ENCODE measurements around the gene HIVEP3.

The HIVEP3 gene

GRCh38 chr1:41812051-41812450, 106.7 kb downstream of the HIVEP3 start:
- DNase-seq (ENCODE audit: low spot score), result peak; percentile 73

- DNase-seq (ENCODE audit: low spot score), result peak; percentile 44
Measured at GRCh38 chr1:41811051-41811795, 107.5 kb downstream of the HIVEP3 start.

GRCh38 chr1:41810446-41810845, 108.3 kb downstream of the HIVEP3 start:
- DNase-seq (ENCODE audit: low spot score), result peak; percentile 46

GRCh38 chr1:41809692-41810091, 109.0 kb downstream of the HIVEP3 start:
- no peak for DNase-seq (ENCODE audit: low spot score)

- no peak for DNase-seq (ENCODE audit: low spot score)
Measured at GRCh38 chr1:41807390-41807789, 111.3 kb downstream of the HIVEP3 start.

GRCh38 chr1:41806472-41807155, 112.1 kb downstream of the HIVEP3 start:
- DNase-seq (ENCODE audit: low spot score), result peak; percentile 43

- no peak for DNase-seq (ENCODE audit: low spot score)
Measured at GRCh38 chr1:41805771-41806471, 112.8 kb downstream of the HIVEP3 start.

GRCh38 chr1:41804176-41804575, 114.5 kb downstream of the HIVEP3 start:
- peak; percentile 34 for DNase-seq (ENCODE audit: low spot score)

- no peak for DNase-seq (ENCODE audit: low spot score)
Measured at GRCh38 chr1:41803656-41804055, 115.1 kb downstream of the HIVEP3 start.

- DNase-seq (ENCODE audit: low spot score), result peak; percentile 48
Measured at GRCh38 chr1:41802532-41803501, 115.9 kb downstream of the HIVEP3 start.

- no peak for DNase-seq (ENCODE audit: low spot score)
Measured at GRCh38 chr1:41800311-41800829, 118.4 kb downstream of the HIVEP3 start.

GRCh38 chr1:41799723-41800122, 119.0 kb downstream of the HIVEP3 start:
- DNase-seq (ENCODE audit: low spot score), result peak; percentile 74

- no peak for DNase-seq (ENCODE audit: low spot score)
Measured at GRCh38 chr1:41799205-41799604, 119.5 kb downstream of the HIVEP3 start.

- DNase-seq (ENCODE audit: low spot score), result no peak
Measured at GRCh38 chr1:41795205-41795762, 123.4 kb downstream of the HIVEP3 start.

- no peak for DNase-seq (ENCODE audit: low spot score)
Measured at GRCh38 chr1:41794031-41794430, 124.7 kb downstream of the HIVEP3 start.

GRCh38 chr1:41792485-41792770, 126.3 kb downstream of the HIVEP3 start:
- DNase-seq (ENCODE audit: low spot score), result no peak

GRCh38 chr1:41791667-41792484, 126.8 kb downstream of the HIVEP3 start:
- peak; percentile 50 for DNase-seq (ENCODE audit: low spot score)

GRCh38 chr1:41790351-41790750, 128.4 kb downstream of the HIVEP3 start:
- DNase-seq (ENCODE audit: low spot score), result no peak

- DNase-seq (ENCODE audit: low spot score), result no peak
Measured at GRCh38 chr1:41789661-41790330, 128.9 kb downstream of the HIVEP3 start.

- DNase-seq (ENCODE audit: low spot score), result no peak
Measured at GRCh38 chr1:41788427-41788826, 130.3 kb downstream of the HIVEP3 start.

All from activated CD4-positive, alpha-beta T cell treated with anti-CD3 and anti-CD28 coated beads, Interleukin-2, Interleukin-4, amounts not matched to agents 100 ng/mL and 50 ng/mL, durations not matched to agents 16 hours and 8 hours (primary cell).